ENCODE data around the gene RNASEH2A. TPM values are rescaled to one million over a fixed set of nuclear protein-coding genes. Genes with fewer than 3 reads are reported as not detected.
"Not testable (repeated sequence)": the region's sequence is repeated elsewhere in the genome, so short reads cannot be mapped to it uniquely, and the experiment has no call there.

Gene RNASEH2A
- total RNA-seq, 1 donor = 22.9 TPM

DNA sequence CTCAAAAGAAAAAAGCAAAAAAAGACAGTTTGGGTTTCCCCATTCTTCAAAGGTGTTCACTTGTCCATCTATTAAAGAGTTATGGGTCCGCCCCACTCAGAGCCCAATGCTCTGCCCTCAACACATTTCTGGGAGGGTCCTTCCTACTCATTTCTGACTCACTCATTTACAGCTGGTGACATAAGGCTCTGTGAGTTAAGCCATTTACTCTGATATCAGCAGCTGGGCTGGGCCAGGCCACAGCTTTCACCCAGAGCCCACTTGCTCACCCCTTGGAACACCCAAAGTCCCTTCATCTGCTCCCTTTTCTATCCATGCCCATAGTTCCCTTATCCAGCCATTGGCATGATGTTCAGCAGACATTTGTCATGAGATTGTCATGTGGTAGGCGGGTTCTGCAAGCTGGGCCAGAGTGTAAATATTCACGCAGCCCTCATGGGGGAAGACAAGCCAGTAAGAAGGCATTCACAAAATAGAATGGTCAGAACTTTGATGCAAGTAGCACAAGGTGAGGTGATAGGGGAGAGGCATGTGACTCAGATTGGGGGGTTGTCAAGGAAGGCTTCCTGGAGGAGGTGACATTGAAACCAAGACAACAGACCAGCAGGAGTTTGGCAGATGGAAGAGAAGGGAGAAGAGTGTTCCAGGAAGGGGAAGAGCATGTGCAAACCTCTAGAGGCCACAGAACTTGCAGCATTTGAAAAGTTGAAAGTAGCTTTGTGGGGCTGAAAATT, 37.8 kb downstream of the RNASEH2A start:
- H3K4me3 ChIP-seq (ENCODE audit: low read depth, low read length) = no peak overlapping the region
- TF ChIP-seq, protein P1, sequence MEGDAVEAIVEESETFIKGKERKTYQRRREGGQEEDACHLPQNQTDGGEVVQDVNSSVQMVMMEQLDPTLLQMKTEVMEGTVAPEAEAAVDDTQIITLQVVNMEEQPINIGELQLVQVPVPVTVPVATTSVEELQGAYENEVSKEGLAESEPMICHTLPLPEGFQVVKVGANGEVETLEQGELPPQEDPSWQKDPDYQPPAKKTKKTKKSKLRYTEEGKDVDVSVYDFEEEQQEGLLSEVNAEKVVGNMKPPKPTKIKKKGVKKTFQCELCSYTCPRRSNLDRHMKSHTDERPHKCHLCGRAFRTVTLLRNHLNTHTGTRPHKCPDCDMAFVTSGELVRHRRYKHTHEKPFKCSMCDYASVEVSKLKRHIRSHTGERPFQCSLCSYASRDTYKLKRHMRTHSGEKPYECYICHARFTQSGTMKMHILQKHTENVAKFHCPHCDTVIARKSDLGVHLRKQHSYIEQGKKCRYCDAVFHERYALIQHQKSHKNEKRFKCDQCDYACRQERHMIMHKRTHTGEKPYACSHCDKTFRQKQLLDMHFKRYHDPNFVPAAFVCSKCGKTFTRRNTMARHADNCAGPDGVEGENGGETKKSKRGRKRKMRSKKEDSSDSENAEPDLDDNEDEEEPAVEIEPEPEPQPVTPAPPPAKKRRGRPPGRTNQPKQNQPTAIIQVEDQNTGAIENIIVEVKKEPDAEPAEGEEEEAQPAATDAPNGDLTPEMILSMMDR (IDR thresholded peaks at IDR 0.05; ENCODE audit: insufficient read depth, low read depth, low read length) = no peak
- DNase-seq (ENCODE audit: low read depth) = no peak

- H3K4me3 ChIP-seq (ENCODE audit: low read depth, low read length); DNase-seq (ENCODE audit: low read depth): not testable (repeated sequence)
Measured at GRCh38 chr19:12846613-12847012, 40.2 kb downstream of the RNASEH2A start.

DNA sequence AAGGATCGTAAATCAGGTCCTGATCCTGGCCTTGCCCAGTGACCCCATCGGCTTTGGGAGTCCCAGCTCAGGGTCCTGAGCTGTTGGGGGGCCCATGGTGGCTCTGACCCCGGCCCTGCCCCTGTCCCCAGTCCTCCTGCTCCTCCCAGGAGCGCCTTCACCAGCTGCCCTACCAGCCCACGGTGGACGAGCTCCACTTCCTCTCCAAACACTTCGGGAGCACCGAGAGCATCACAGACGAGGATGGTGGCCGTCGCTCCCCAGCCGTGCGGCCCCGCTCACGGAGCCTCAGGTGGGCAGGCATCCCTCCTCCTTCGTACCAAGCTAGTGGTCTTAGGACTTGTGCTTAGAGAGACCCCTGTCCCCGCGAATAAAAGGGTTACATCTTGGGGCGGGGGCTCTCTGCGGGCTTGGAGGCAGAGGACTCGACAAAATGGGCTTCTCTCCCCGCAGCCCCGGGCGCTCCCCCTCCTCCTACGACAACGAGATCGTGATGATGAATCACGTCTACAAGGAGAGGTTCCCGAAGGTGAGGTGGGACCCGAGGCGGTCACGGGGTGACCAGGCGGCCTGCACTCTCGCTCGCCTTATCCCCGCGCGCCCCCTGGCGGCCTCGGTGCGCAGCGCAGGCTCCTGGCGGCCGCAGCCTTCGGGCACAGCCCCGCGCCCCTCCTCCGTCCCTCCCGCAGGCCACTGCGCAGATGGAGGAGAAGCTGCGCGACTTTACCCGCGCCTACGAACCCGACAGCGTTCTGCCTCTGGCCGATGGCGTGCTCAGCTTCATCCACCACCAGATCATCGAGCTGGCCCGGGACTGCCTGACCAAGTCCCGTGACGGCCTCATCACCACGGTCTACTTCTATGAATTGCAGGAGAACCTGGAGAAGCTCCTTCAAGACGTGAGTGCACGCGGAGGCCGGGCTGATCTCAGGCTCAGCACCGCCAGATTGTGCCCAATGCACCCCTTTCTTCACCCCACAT, 41.1 kb downstream of the RNASEH2A start:
- TF ChIP-seq, protein P1 (IDR thresholded peaks at IDR 0.05; ENCODE audit: insufficient read depth, low read depth, low read length) = peak; percentile 94
- H3K4me3 ChIP-seq (ENCODE audit: low read depth, low read length) = peak overlapping the region; percentile 32
- DNase-seq (ENCODE audit: low read depth) = peak; percentile 77

GRCh38 chr19:12856653-12857052, 50.3 kb downstream of the RNASEH2A start:
- H3K4me3 ChIP-seq (ENCODE audit: low read depth, low read length) = no peak overlapping the region
- TF ChIP-seq, protein P1 (IDR thresholded peaks at IDR 0.05; ENCODE audit: insufficient read depth, low read depth, low read length) = no peak
- DNase-seq (ENCODE audit: low read depth) = no peak

- TF ChIP-seq, protein P1 (IDR thresholded peaks at IDR 0.05; ENCODE audit: insufficient read depth, low read depth, low read length) = no peak
- H3K4me3 ChIP-seq (ENCODE audit: low read depth, low read length) = no peak overlapping the region
- DNase-seq (ENCODE audit: low read depth) = no peak
Measured at GRCh38 chr19:12858041-12858928, 51.9 kb downstream of the RNASEH2A start.

DNA sequence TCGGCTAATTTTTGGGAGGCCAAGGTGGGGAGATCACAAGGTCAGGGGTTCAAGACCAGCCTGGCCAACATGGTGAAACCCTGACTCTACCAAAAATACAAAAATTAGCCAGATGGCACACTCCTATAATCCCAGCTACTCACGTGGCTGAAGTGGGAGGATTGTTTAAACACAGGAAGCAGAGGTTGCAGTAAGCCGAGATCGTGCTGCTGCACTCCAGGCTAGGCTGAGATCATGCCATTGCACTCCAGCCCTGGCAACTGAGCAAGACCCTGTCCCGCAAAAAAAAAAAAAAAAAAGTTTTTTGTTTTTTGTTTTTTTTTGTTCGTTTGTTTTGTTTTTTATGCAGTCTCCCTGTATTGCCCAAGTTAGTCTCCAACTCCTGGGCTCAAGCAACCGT, 53.2 kb downstream of the RNASEH2A start:
- DNase-seq (ENCODE audit: low read depth) = no peak
- TF ChIP-seq, protein P1 (IDR thresholded peaks at IDR 0.05; ENCODE audit: insufficient read depth, low read depth, low read length) = no peak
- no peak overlapping the region for H3K4me3 ChIP-seq (ENCODE audit: low read depth, low read length)

Small RNAs within 50 kb of the gene (small RNA-seq; reads per million reads assigned to genes)
- gene MIR5684 (not detected), gene MIR6794 (not detected)

Other genes starting within 250 kb of the RNASEH2A start
- gene ZNF490, start 195.8 kb upstream of the RNASEH2A start, total RNA-seq = 5.2 and 7.8 TPM in 2 replicates
- gene ZNF791, start 195.7 kb upstream of the RNASEH2A start, total RNA-seq = 17.4 and 20.3 TPM in 2 replicates
- 22.9 and 25.8 TPM in 2 replicates for gene MAN2B1, start 139.8 kb upstream of the RNASEH2A start, total RNA-seq
- 6.8 and 7.3 TPM in 2 replicates for gene WDR83, start 139.8 kb upstream of the RNASEH2A start, total RNA-seq
- gene DHPS, start 124.7 kb upstream of the RNASEH2A start, total RNA-seq = 45.7 and 50.1 TPM in 2 replicates
- not detected in 2 replicates for gene GNG14, start 118.6 kb upstream of the RNASEH2A start, total RNA-seq
- gene FBXW9, start 110.0 kb upstream of the RNASEH2A start, total RNA-seq = 7.3 and 15.1 TPM in 2 replicates
- 36.7 and 53.1 TPM in 2 replicates for gene TNPO2, start 82.7 kb upstream of the RNASEH2A start, total RNA-seq
- gene TRIR, start 71.9 kb upstream of the RNASEH2A start, total RNA-seq = 127 and 153 TPM in 2 replicates
- 79.2 and 82.5 TPM in 2 replicates for gene GET3, start 69.1 kb upstream of the RNASEH2A start, total RNA-seq
- not detected in 2 replicates for gene BEST2, start 54.8 kb upstream of the RNASEH2A start, total RNA-seq
- gene HOOK2, start 31.0 kb upstream of the RNASEH2A start, total RNA-seq = 12.2 and 15.1 TPM in 2 replicates
- 88.1 and 107 TPM in 2 replicates for gene JUNB, start 15.1 kb upstream of the RNASEH2A start, total RNA-seq
- gene PRDX2, start 4.8 kb upstream of the RNASEH2A start, total RNA-seq = 222 and 230 TPM in 2 replicates
- not detected in 2 replicates for gene THSD8, start 4.5 kb upstream of the RNASEH2A start, total RNA-seq
- not detected in 2 replicates for gene RTBDN, start 28.0 kb downstream of the RNASEH2A start, total RNA-seq
- under 0.01 TPM in 2 replicates for gene MAST1, start 31.9 kb downstream of the RNASEH2A start, total RNA-seq
- gene DNASE2, start 74.9 kb downstream of the RNASEH2A start, total RNA-seq = 14.7 and 18.7 TPM in 2 replicates
- not detected in 2 replicates for gene KLF1, start 80.6 kb downstream of the RNASEH2A start, total RNA-seq
- gene GCDH, start 84.6 kb downstream of the RNASEH2A start, total RNA-seq = 17.3 and 19.6 TPM in 2 replicates
- under 0.01 TPM in 2 replicates for gene SYCE2, start 112.7 kb downstream of the RNASEH2A start, total RNA-seq
- gene FARSA, start 127.1 kb downstream of the RNASEH2A start, total RNA-seq = 65.2 and 70.2 TPM in 2 replicates
- 2,107 and 2,588 TPM in 2 replicates for gene CALR, start 132.0 kb downstream of the RNASEH2A start, total RNA-seq
- gene RAD23A, start 139.3 kb downstream of the RNASEH2A start, total RNA-seq = 91.1 and 92.8 TPM in 2 replicates
- gene GADD45GIP1, start 150.6 kb downstream of the RNASEH2A start, total RNA-seq = 18.6 and 24.8 TPM in 2 replicates
- gene DAND5, start 163.0 kb downstream of the RNASEH2A start, total RNA-seq = not detected in 2 replicates
- 29.6 and 30.2 TPM in 2 replicates for gene NFIX, start 188.9 kb downstream of the RNASEH2A start, total RNA-seq